ENCODE results near the gene TXNDC11. TPM values are rescaled to one million over a fixed set of nuclear protein-coding genes. Genes with fewer than 3 reads are reported as not detected.

The TXNDC11 gene
- total and polyA plus RNA-seq, 9 of the 15 experiments (the other 6 are each of a cell fraction or from before 2014, with no cell fraction given): 0.66 to 32.6 (median 26.2) TPM

DNA sequence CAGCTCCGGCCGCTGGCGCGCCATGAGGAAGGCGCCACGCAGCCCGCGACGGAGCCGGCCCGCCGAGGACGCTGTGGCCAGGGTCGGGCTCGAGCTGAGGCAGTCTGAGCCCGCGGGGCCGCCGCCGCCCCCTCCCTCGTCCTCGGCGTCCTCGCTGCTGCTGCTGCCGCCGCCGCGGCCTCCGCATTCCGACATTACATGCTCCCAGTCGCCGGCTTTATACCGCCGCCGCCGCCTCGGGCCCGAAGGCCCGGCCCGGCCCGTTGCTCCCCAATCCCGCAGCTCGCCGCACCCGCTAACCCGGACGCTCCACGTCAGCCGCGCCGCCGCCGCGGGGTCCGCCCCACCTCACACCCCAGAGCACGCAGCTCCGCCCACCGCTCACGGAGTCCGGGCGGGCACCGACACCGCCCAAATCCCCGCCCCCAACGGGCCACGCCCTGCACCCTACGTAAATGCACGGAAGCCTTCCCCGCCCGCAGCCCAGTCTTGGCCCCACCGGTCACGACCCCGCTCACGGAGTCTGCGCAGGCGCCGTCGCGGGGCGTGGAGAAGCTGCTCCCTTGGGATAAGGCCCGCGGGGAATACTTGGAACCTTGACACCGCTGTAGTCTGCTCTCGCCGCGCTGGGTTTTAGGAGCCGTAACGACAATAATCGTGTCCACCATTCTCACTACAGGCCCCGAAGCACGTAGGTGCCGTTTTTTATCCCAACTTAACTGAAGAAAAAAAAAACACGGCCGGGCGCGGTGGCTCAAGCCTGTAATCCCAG lies at the start of gene TXNDC11 (continued):
- peak; percentile 94 for TF ChIP-seq CXXC5 (CRISPR knock-in tag; IDR thresholded peaks at IDR 0.05)
- peak; percentile 26 for TF ChIP-seq ZNF384 (IDR thresholded peaks at IDR 0.05; ENCODE audit: low read depth, low read length)
- TF ChIP-seq POLR2AphosphoS5 (IDR thresholded peaks at IDR 0.05; ENCODE audit: control insufficient read depth, insufficient read depth, low read depth, low read length): peak; percentile 54
- peak; percentile 98 for TF ChIP-seq POLR2G (IDR thresholded peaks at IDR 0.05; ENCODE audit: low read depth, low read length)
- TF ChIP-seq ZSCAN29 (IDR thresholded peaks at IDR 0.05): peak; percentile 43; the same call in 1 of the 2 replicates
- TF ChIP-seq ARID4B (CRISPR knock-in tag; IDR thresholded peaks at IDR 0.05): 0 out of 2 replicates have a peak, but pooled peaks have one; percentile 52
- no peak for TF ChIP-seq KLF10 (CRISPR knock-in tag; IDR thresholded peaks at IDR 0.05)
- TF ChIP-seq, protein P1, sequence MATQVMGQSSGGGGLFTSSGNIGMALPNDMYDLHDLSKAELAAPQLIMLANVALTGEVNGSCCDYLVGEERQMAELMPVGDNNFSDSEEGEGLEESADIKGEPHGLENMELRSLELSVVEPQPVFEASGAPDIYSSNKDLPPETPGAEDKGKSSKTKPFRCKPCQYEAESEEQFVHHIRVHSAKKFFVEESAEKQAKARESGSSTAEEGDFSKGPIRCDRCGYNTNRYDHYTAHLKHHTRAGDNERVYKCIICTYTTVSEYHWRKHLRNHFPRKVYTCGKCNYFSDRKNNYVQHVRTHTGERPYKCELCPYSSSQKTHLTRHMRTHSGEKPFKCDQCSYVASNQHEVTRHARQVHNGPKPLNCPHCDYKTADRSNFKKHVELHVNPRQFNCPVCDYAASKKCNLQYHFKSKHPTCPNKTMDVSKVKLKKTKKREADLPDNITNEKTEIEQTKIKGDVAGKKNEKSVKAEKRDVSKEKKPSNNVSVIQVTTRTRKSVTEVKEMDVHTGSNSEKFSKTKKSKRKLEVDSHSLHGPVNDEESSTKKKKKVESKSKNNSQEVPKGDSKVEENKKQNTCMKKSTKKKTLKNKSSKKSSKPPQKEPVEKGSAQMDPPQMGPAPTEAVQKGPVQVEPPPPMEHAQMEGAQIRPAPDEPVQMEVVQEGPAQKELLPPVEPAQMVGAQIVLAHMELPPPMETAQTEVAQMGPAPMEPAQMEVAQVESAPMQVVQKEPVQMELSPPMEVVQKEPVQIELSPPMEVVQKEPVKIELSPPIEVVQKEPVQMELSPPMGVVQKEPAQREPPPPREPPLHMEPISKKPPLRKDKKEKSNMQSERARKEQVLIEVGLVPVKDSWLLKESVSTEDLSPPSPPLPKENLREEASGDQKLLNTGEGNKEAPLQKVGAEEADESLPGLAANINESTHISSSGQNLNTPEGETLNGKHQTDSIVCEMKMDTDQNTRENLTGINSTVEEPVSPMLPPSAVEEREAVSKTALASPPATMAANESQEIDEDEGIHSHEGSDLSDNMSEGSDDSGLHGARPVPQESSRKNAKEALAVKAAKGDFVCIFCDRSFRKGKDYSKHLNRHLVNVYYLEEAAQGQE (IDR thresholded peaks at IDR 0.05; ENCODE audit: borderline replicate concordance): no peak
- TF ChIP-seq, protein P1 (CRISPR knock-in tag; IDR thresholded peaks at IDR 0.05; ENCODE audit: low read depth): 0 out of 2 replicates have a peak, but pooled peaks have one; percentile 45
- TF ChIP-seq, protein P2, sequence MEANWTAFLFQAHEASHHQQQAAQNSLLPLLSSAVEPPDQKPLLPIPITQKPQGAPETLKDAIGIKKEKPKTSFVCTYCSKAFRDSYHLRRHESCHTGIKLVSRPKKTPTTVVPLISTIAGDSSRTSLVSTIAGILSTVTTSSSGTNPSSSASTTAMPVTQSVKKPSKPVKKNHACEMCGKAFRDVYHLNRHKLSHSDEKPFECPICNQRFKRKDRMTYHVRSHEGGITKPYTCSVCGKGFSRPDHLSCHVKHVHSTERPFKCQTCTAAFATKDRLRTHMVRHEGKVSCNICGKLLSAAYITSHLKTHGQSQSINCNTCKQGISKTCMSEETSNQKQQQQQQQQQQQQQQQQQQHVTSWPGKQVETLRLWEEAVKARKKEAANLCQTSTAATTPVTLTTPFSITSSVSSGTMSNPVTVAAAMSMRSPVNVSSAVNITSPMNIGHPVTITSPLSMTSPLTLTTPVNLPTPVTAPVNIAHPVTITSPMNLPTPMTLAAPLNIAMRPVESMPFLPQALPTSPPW (CRISPR knock-in tag; IDR thresholded peaks at IDR 0.05): peak; percentile 86
- TF ChIP-seq SUPT5H (IDR thresholded peaks at IDR 0.05): peak; percentile 88
- TF ChIP-seq SIN3B (IDR thresholded peaks at IDR 0.05; ENCODE audit: low read depth): peak; percentile 75
- TF ChIP-seq PHF8 (IDR thresholded peaks at IDR 0.05; ENCODE audit: borderline replicate concordance, low read length): peak; percentile 82
- no peak for TF ChIP-seq ZNF274 (IDR thresholded peaks at IDR 0.05; ENCODE audit: borderline replicate concordance, low read depth, low read length)
